HG03196 (cell line): ENCODE data around the gene HLA-DOA.

Experiments
- ATAC-seq: cut with Tn5 transposase; IDR thresholded peaks from one replicate; pipeline ENCODE4 v1.9.1; 2021; ENCODE audit not compliant: unreplicated experiment

Gene HLA-DOA

GRCh38 chr6:32968093-32968866 is 41.1 kb downstream of the HLA-DOA start, which contains the start of gene BRD2:
BRD2 (plus strand) TSS chr6:32968594; CDS start chr6:32972899, 4,305 bp downstream.
- ATAC-seq: peak; percentile 31

GRCh38 chr6:32967151-32968091 is 42.0 kb downstream of the HLA-DOA start:
- no peak for ATAC-seq

GRCh38 chr6:32964776-32965175 is 44.6 kb downstream of the HLA-DOA start:
- no peak for ATAC-seq

DNA sequence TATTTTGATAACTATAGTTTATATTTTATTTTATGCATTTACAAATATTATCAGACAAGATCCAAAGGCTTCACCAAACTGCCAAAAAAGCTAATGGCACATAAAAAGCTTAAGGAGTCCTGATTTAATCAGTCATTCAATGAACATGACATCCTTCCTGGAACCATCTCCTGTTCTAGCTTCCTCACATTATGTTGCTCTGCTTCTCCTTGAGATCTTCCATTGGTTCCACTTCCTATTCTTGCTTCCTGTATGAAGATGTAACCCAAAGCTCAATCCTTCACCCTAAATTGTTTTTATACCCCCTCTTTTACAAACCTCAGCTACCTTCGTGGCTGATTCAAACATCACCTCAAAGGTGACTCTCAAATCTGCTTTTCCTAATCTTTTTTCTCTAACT is 45.5 kb downstream of the HLA-DOA start:
- no peak for ATAC-seq

- no peak for ATAC-seq
Measured at GRCh38 chr6:32962213-32962826, 47.1 kb downstream of the HLA-DOA start.

DNA sequence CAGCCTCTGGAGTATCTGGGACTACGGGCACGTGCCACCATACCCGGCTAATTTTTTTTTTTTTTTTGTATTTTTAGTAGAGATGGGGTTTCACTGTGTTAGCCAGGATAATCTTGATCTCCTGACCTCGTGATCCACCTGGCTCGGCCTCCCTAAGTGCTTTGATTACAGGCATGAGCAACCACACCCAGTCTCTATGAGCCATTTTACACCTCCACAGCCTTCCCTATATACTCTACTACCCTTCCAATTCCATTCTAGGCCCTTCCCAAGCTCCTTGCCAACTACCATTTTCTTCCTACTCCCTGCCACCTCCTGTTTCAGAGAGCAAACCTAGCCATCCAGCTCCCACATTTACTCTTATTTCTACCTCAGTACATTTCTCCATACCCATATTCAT is 48.8 kb downstream of the HLA-DOA start:
- no peak for ATAC-seq

- no peak for ATAC-seq
Measured at GRCh38 chr6:32956176-32956575, 53.2 kb downstream of the HLA-DOA start.

DNA sequence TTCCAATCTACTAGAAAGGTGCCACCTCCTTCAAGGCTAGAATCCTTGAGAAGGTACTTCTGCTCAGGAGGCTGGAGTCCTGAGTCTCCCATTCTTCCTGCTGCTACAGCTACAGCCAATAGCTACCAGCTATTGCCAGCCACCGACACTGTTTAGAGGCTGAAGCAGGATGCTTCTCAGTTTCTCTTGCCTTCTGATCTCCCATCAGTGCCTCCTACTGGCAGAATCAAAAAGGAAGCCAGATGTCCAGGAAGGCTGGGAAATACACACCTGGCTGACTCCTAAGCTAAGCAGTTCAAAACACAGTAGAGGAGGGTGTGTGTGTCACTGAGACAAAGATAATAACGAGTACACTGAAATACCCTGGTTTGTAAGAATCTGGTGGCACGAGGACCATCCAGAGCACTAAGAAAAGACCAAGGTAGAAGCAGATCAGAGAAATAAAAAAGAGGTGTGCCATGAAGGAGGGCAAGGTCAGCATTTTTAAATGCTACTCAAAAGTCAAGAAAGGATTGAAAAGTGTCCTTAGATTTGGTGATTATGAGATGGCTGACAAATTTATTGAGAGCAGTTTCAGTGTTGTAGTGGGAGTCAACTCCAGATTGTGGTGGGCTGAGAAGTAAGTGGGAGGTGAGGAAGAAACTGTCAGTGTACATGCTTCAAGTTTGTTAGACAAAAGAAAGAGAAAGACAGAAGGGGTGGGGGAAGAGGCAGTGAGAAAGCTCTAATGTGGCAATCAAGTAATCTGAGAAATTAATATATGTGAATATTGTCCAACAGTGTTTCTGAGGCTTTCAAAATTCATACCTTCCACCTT is 54.2 kb downstream of the HLA-DOA start:
- no peak for ATAC-seq

DNA sequence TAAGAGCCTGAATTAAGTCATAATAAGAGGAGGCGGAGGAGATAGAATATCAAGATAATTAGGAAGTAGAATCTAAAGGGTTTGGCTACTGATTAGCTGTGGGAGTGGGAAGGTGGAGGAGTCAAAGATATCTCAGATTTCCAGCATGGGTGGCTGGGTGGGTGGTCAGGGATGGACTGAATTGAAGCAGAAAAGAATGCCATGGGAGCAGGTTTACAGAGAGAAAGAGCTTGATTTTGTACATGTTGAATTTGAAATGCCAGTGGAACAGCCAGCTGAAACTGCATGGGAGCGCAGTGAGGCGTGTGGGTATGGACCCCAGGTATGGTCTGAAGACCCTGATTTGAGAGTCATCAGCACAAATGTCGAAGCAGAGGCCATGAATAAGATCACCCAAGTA is 55.1 kb downstream of the HLA-DOA start:
- ATAC-seq: no peak
